Loucy (cell line): ENCODE data around the gene RGS19.

ENCODE experiments used
- H2AFZ ChIP-seq: fragments of 200-600 bp; sonication (generic); 2 replicates; pipeline ENCODE4 v1.6.0; 2016; ENCODE audit warnings: antibody characterized with exemption, mild to moderate bottlenecking, low read length, moderate library complexity
- H3F3A ChIP-seq: fragments of 200-600 bp; 2 replicates; pipeline ENCODE4 v1.6.0; 2016; ENCODE audit warnings: antibody characterized with exemption, low read depth, mild to moderate bottlenecking
- H3K27me3 ChIP-seq: fragments of 200-600 bp; sonication (generic); 2 replicates; pipeline ENCODE4 v1.6.1; 2014; ENCODE audit warnings: low read length, mild to moderate bottlenecking; ENCODE audit not compliant: insufficient read depth, poor library complexity, severe bottlenecking
- H3K36me3 ChIP-seq: fragments of 200-600 bp; sonication (generic); 2 replicates; pipeline ENCODE4 v1.6.1; 2016; ENCODE audit warnings: low read length; ENCODE audit not compliant: insufficient read depth
- H3K4me1 ChIP-seq: fragments of 200-600 bp; sonication (generic); 2 replicates; pipeline ENCODE4 v1.5.1; 2014; ENCODE audit warnings: low read length, mild to moderate bottlenecking; ENCODE audit not compliant: insufficient read depth, poor library complexity, severe bottlenecking
- H3K4me2 ChIP-seq: fragments of 200-600 bp; sonication (generic); 2 replicates; pipeline ENCODE4 v1.6.0; 2014; ENCODE audit warnings: antibody characterized with exemption, low read length, low read depth, mild to moderate bottlenecking; ENCODE audit not compliant: poor library complexity, severe bottlenecking
- H3K4me3 ChIP-seq: fragments of 200-600 bp; sonication (generic); 2 replicates; pipeline ENCODE4 v1.5.1; 2014; ENCODE audit warnings: low read length, mild to moderate bottlenecking, mixed read lengths; ENCODE audit not compliant: poor library complexity, severe bottlenecking
- H3K79me2 ChIP-seq: fragments of 200-600 bp; sonication (generic); 2 replicates; pipeline ENCODE4 v1.6.1; 2014; ENCODE audit warnings: low read length; ENCODE audit not compliant: insufficient read depth
- H3K9ac ChIP-seq: fragments of 200-600 bp; sonication (generic); 2 replicates; pipeline ENCODE4 v1.6.0; 2014; ENCODE audit warnings: mild to moderate bottlenecking, low read depth, low read length, moderate library complexity; ENCODE audit not compliant: poor library complexity, severe bottlenecking
- H3K9me2 ChIP-seq: fragments of 200-600 bp; sonication (generic); replicated peaks from 2 replicates; pipeline ENCODE4 v1.6.1; 2016; ENCODE audit warnings: low read depth, low read length, mixed read lengths
- H3K9me3 ChIP-seq: fragments of 200-600 bp; sonication (generic); 2 replicates; pipeline ENCODE4 v1.6.1; 2014; ENCODE audit warnings: mild to moderate bottlenecking, antibody characterized with exemption, low read length, low read depth; ENCODE audit not compliant: insufficient read depth
- H4K20me1 ChIP-seq: fragments of 200-600 bp; sonication (generic); 2 replicates; pipeline ENCODE4 v1.6.0; 2014; ENCODE audit warnings: antibody characterized with exemption, low read length, mild to moderate bottlenecking; ENCODE audit not compliant: insufficient read depth, poor library complexity, severe bottlenecking
- CTCF ChIP-seq: fragments of 200-600 bp; sonication (generic); conservative IDR thresholded peaks from 2 replicates; pipeline ENCODE4 v1.5.1; 2014; ENCODE audit warnings: mild to moderate bottlenecking, antibody characterized with exemption, low read length
- EZH2phosphoT487 ChIP-seq: fragments of 200-600 bp; IDR thresholded peaks from 2 replicates; pipeline ENCODE4 v1.6.1; 2018; ENCODE audit warnings: antibody characterized with exemption, mild to moderate bottlenecking, moderate library complexity, borderline replicate concordance

Gene RGS19

DNA sequence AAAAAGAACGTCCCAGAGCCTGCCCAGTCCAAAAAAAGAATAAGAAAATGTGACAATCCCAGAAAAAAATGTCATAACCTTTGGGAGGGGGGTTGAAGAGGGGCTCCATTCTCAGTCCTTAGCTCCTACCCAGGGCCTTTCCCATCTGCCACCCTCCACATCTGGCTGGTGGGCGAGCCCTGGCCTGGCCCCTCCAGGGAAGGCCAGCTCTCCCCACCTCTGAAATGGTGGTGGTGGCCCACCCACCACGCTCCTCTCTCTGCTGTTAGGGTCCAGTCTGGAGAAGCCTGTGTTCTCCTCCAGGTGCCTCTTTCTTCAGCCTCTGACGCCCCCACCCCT, 415 bp downstream of the RGS19 start:
- Histone ChIP-seq H3K4me2 (peak overlapping the region; percentile 98), H2AFZ (no peak overlapping the region), H3K4me1 (peaks cover 42% of the 10 kb centered on the region), H3K9me2 (no peaks in the 10 kb centered on the region), H3F3A (peaks cover 20% of the 10 kb centered on the region), H3K79me2 (0 out of 2 replicates have a peak, but pooled peaks cover 11% of the 10 kb centered on the region), H3K9me3 (no peaks in the 10 kb centered on the region), H3K9ac (peak overlapping the region; percentile 86), H3K4me3 (peak overlapping the region; percentile 83), H4K20me1 (no peaks in the 10 kb centered on the region), H3K27me3 (no peaks in the 10 kb centered on the region), H3K36me3 (no peaks in the 10 kb centered on the region)
- TF ChIP-seq EZH2phosphoT487 (no peak), CTCF (no peak)

- H3K27me3 ChIP-seq = no peaks in the 10 kb centered on the region
- 0 out of 2 replicates have a peak, but pooled peaks cover 11% of the 10 kb centered on the region for H3K79me2 ChIP-seq
- H4K20me1 ChIP-seq = no peaks in the 10 kb centered on the region
- peak overlapping the region; percentile 98 for H3K4me2 ChIP-seq
- H3K4me3 ChIP-seq = peak overlapping the region; percentile 83
- peak overlapping the region; percentile 86 for H3K9ac ChIP-seq
- no peak for TF ChIP-seq CTCF
- no peak for TF ChIP-seq EZH2phosphoT487
- no peaks in the 10 kb centered on the region for H3K36me3 ChIP-seq
- H3K9me3 ChIP-seq = no peaks in the 10 kb centered on the region
- peaks cover 38% of the 10 kb centered on the region for H3K4me1 ChIP-seq
- peaks cover 20% of the 10 kb centered on the region for H3F3A ChIP-seq
- H2AFZ ChIP-seq = no peak overlapping the region
- H3K9me2 ChIP-seq = no peaks in the 10 kb centered on the region
These were observed 1.3 kb downstream of the RGS19 start for GRCh38 chr20:64077876-64078551.

GRCh38 chr20:64077541-64077875, 1.8 kb downstream of the RGS19 start:
- no peaks in the 10 kb centered on the region for H3K36me3 ChIP-seq
- no peaks in the 10 kb centered on the region for H3K27me3 ChIP-seq
- no peaks in the 10 kb centered on the region for H3K9me2 ChIP-seq
- no peaks in the 10 kb centered on the region for H3K9me3 ChIP-seq
- no peak overlapping the region for H2AFZ ChIP-seq
- TF ChIP-seq CTCF (no peak), EZH2phosphoT487 (no peak)
- peak overlapping the region; percentile 86 for H3K9ac ChIP-seq
- H3K4me1 ChIP-seq = peaks cover 33% of the 10 kb centered on the region
- H3F3A ChIP-seq = peaks cover 20% of the 10 kb centered on the region
- H3K79me2 ChIP-seq = 0 out of 2 replicates have a peak, but pooled peaks cover 11% of the 10 kb centered on the region
- no peaks in the 10 kb centered on the region for H4K20me1 ChIP-seq
- peak overlapping the region; percentile 83 for H3K4me3 ChIP-seq
- peak overlapping the region; percentile 98 for H3K4me2 ChIP-seq
